HepG2 (cell line): ENCODE results near the gene NPHS1. TPM values are rescaled to one million over a fixed set of nuclear protein-coding genes. Genes with fewer than 3 reads are reported as not detected.

Experiments
- ATAC-seq: fragments of 200-7000 bp; cut with Tn5 transposase; 3 replicates; pipeline ENCODE4 v1.9.1; 2020; ENCODE audit warnings: mild to moderate bottlenecking, moderate library complexity
- BruUV-seq: library from RNA; stranded (reverse); fragments of 400-500 nt; replicated peaks from 2 replicates; lab custom pipeline; 2021; lab: Mats Ljungman, UMichigan
- CTCF ChIA-PET: fragments of 300-600 bp; formaldehyde crosslinking; extraction: SDS; loops from one replicate; lab custom pipeline; 2021; ENCODE audit warnings: low total read pairs, inconsistent platforms, low intra/inter-chr PET ratio; lab: Yijun Ruan, JAX
- POLR2A ChIA-PET: fragments of 350-600 bp; sonication (Branson Sonifier 250); formaldehyde crosslinking; loops from one replicate; lab custom pipeline; 2020; ENCODE audit warnings: antibody characterized with exemption, inconsistent platforms; lab: Yijun Ruan, JAX
- DNase-seq: peaks from one replicate; pipeline ENCODE4 v3.0.0-alpha.2; 2015; ENCODE audit warnings: low spot score
- FAIRE-seq: peaks from 3 replicates; lab custom pipeline; 2011; peaks lifted over from hg19 to GRCh38; lab: Jason Lieb, UNC
- H2AFZ ChIP-seq: one replicate; pipeline ENCODE4 v1.6.1; 2011; ENCODE audit warnings: low read length, inconsistent platforms
- H3K27ac ChIP-seq: fragments of 300-600 bp; 3 replicates; pipeline ENCODE4 v1.8.0; 2011; ENCODE audit warnings: mixed run types, mild to moderate bottlenecking, mixed read lengths, low read length, inconsistent platforms; ENCODE audit not compliant: insufficient read depth; ENCODE audit errors: extremely low read length
- H3K27me3 ChIP-seq, 2 experiments: fragments of 200-600 bp in 1 of 2; 2 replicates in 1 of 2; 3 replicates in 1 of 2; pipeline versions ENCODE4 v1.6.0 to v1.8.0; 2011; ENCODE audit warnings: low read length in 2 of 2, mild to moderate bottlenecking in 2 of 2, moderate library complexity in 2 of 2, inconsistent platforms in 1 of 2; ENCODE audit not compliant: insufficient read depth in 2 of 2, control insufficient read depth in 1 of 2
- H3K36me3 ChIP-seq, 2 experiments: fragments of 200-600 bp in 1 of 2; replicated peaks in 1 of 2; 2 replicates in 1 of 2; 3 replicates in 1 of 2; pipeline versions ENCODE4 v1.5.1 to v1.8.0; 2011; ENCODE audit warnings: low read length in 2 of 2, inconsistent platforms in 1 of 2; ENCODE audit not compliant: insufficient read depth in 2 of 2, control insufficient read depth in 1 of 2
- H3K4me1 ChIP-seq: 2 replicates; pipeline ENCODE4 v1.5.1; 2012; ENCODE audit warnings: low read length, inconsistent platforms; ENCODE audit not compliant: insufficient read depth
- H3K4me2 ChIP-seq: 2 replicates; pipeline ENCODE4 v1.6.0; 2011; ENCODE audit warnings: low read depth, low read length, inconsistent platforms
- H3K4me3 ChIP-seq, 3 experiments: fragments of 200-600 bp in 1 of 3; sonication (generic), shearing (Covaris generic) in 1 of 3; replicated peaks in 1 of 3; 2 replicates each; pipeline ENCODE4 v1.5.1; 2011 to 2016; ENCODE audit warnings: low read length in 3 of 3, inconsistent platforms in 2 of 3, low read depth in 2 of 3, mild to moderate bottlenecking in 2 of 3, control low read depth in 1 of 3, mixed read lengths in 1 of 3; ENCODE audit not compliant: insufficient read depth in 1 of 3
- H3K79me2 ChIP-seq: one replicate; pipeline ENCODE4 v1.6.1; 2011; ENCODE audit warnings: low read length, inconsistent platforms; ENCODE audit not compliant: insufficient read depth
- H3K9ac ChIP-seq: 2 replicates; pipeline ENCODE4 v1.6.0; 2011; ENCODE audit warnings: mild to moderate bottlenecking, low read depth, low read length, inconsistent platforms; ENCODE audit not compliant: insufficient read depth
- H3K9me3 ChIP-seq: 2 replicates; pipeline ENCODE4 v1.5.1; 2012; ENCODE audit warnings: mild to moderate bottlenecking, low read length
- H4K20me1 ChIP-seq: 2 replicates; pipeline ENCODE4 v1.6.0; 2011; ENCODE audit warnings: inconsistent platforms, mild to moderate bottlenecking, low read length, moderate library complexity; ENCODE audit not compliant: insufficient read depth
- DNMT1 ChIP-seq: sonication (generic); formaldehyde crosslinking; IDR thresholded peaks from 2 replicates; pipeline ENCODE4 v1.5.1; 2020; ENCODE audit warnings: mild to moderate bottlenecking, missing genetic modification reagents
- ERF ChIP-seq: IDR thresholded peaks from 2 replicates; pipeline ENCODE4 v1.6.1; 2018; ENCODE audit warnings: missing biosample characterization, missing genetic modification reagents
- FIP1L1 ChIP-seq: fragments of 200-400 bp; formaldehyde crosslinking; IDR thresholded peaks from 2 replicates; pipeline ENCODE4 v1.6.1; 2018; ENCODE audit warnings: low read depth, mild to moderate bottlenecking, low read length, moderate library complexity, borderline replicate concordance; ENCODE audit not compliant: insufficient read depth
- FOSL2 ChIP-seq: sonication (generic); formaldehyde crosslinking; IDR thresholded peaks from 2 replicates; pipeline ENCODE4 v1.4.0; 2020; ENCODE audit warnings: missing genetic modification reagents
- GLI4 ChIP-seq: sonication (generic); formaldehyde crosslinking; IDR thresholded peaks from 2 replicates; pipeline ENCODE4 v1.5.1; 2020; ENCODE audit warnings: missing genetic modification reagents, mild to moderate bottlenecking, moderate library complexity, borderline replicate concordance
- KDM5B ChIP-seq: sonication (generic); formaldehyde crosslinking; IDR thresholded peaks from 2 replicates; pipeline ENCODE4 v1.4.0; 2020; ENCODE audit warnings: missing genetic modification reagents, mild to moderate bottlenecking, borderline replicate concordance
- ONECUT2 ChIP-seq: sonication (generic); formaldehyde crosslinking; IDR thresholded peaks from 2 replicates; pipeline ENCODE4 v1.4.0; 2020; ENCODE audit warnings: missing genetic modification reagents
- RELA ChIP-seq: sonication (generic); formaldehyde crosslinking; IDR thresholded peaks from 2 replicates; pipeline ENCODE4 v1.4.0; 2020; ENCODE audit warnings: missing genetic modification reagents
- RFXAP ChIP-seq: sonication (generic); formaldehyde crosslinking; IDR thresholded peaks from 2 replicates; pipeline ENCODE4 v1.4.0; 2020; ENCODE audit warnings: missing genetic modification reagents, borderline replicate concordance
- SMC3 ChIP-seq: IDR thresholded peaks from 2 replicates; pipeline ENCODE4 v1.6.1; 2011; ENCODE audit warnings: low read length, improper control_type of control experiment
- YEATS2 ChIP-seq: sonication (generic); formaldehyde crosslinking; IDR thresholded peaks from 2 replicates; pipeline ENCODE4 v1.4.0; 2020; ENCODE audit warnings: missing genetic modification reagents, borderline replicate concordance
- ZNF20 ChIP-seq: sonication (generic); formaldehyde crosslinking; IDR thresholded peaks from 2 replicates; pipeline ENCODE4 v1.4.0; 2020; ENCODE audit warnings: mild to moderate bottlenecking, moderate library complexity, missing genetic modification reagents
- ZNF564 ChIP-seq: sonication (generic); formaldehyde crosslinking; IDR thresholded peaks from 2 replicates; pipeline ENCODE4 v1.8.1; 2023; ENCODE audit warnings: mild to moderate bottlenecking, missing genetic modification reagents
- ZNF570 ChIP-seq: sonication (generic); formaldehyde crosslinking; IDR thresholded peaks from 2 replicates; pipeline ENCODE4 v1.4.0; 2020; ENCODE audit warnings: mild to moderate bottlenecking, missing genetic modification reagents, borderline replicate concordance
- ZNF678 ChIP-seq: sonication (generic); formaldehyde crosslinking; IDR thresholded peaks from 2 replicates; pipeline ENCODE4 v1.4.0; 2020; ENCODE audit warnings: mild to moderate bottlenecking, missing genetic modification reagents
- ZNF703 ChIP-seq: sonication (generic); formaldehyde crosslinking; IDR thresholded peaks from 2 replicates; pipeline ENCODE4 v1.5.1; 2020; ENCODE audit warnings: missing genetic modification reagents, mild to moderate bottlenecking, moderate library complexity, borderline replicate concordance
- ZNF780A ChIP-seq: sonication (generic); formaldehyde crosslinking; IDR thresholded peaks from 2 replicates; pipeline ENCODE4 v1.8.0; 2022; ENCODE audit warnings: mild to moderate bottlenecking, missing genetic modification reagents, moderate library complexity
- WGBS: methylation state at CpG from one replicate; pipeline ENCODE4 v1.1.6; 2017; ENCODE audit warnings: low lambda C conversion rate; 5-methylcytosine and 5-hydroxymethylcytosine counted together
- in situ Hi-C: cut with HindIII; loops from 2 replicates; pipeline ENCODE4 v1.10.0; 2017; ENCODE audit warnings: low pct_unique_long_range_greater_than_20kb; ENCODE audit not compliant: extremely low pct_ligation_motif_present
- intact Hi-C: fragments of 100-400 bp; cut with micrococcal nuclease; formaldehyde crosslinking; loops from one replicate; pipeline ENCODE4 v1.10.0; 2022; ENCODE audit not compliant: unreplicated experiment
- polyA plus RNA-seq, 8 experiments: library from polyadenylated mRNA; depleted of rRNA in 3 of 8; stranded (reverse) in 7 of 8; unstranded in 1 of 8; fragments of >200 nt; fragmentation: Illumina TruSeq in 4 of 8; extraction: Trizol in 4 of 8; gene quantifications; 2 replicates each; pipeline versions ENCODE4 v1.2.1 to v1.2.3, GENCODE V29; 2011 to 2016; ENCODE audit warnings: low read depth in 4 of 8, missing spikeins in 1 of 8, mixed read lengths in 1 of 8; ENCODE audit not compliant: insufficient read depth in 1 of 8
- total RNA-seq, 5 experiments: library from RNA; depleted of rRNA; stranded (reverse); fragments of >200 nt; fragmentation: Illumina TruSeq; extraction: Trizol; gene quantifications; 2 replicates each; pipeline ENCODE4 v1.2.3, GENCODE V29; 2016; ENCODE audit warnings: low read depth in 1 of 5
- TF ChIP-seq, protein P1 (sequence below): sonication (generic); formaldehyde crosslinking; IDR thresholded peaks from 2 replicates; pipeline ENCODE4 v1.5.1; 2020; ENCODE audit warnings: mild to moderate bottlenecking, missing genetic modification reagents, borderline replicate concordance
- TF ChIP-seq, protein P2 (sequence below): sonication (generic); formaldehyde crosslinking; IDR thresholded peaks from 2 replicates; pipeline ENCODE4 v1.4.0; 2020; ENCODE audit warnings: missing genetic modification reagents
- TF ChIP-seq, protein P3 (sequence below): IDR thresholded peaks from 2 replicates; pipeline ENCODE4 v1.4.0; 2020; ENCODE audit warnings: mild to moderate bottlenecking, missing genetic modification reagents

The NPHS1 gene
- total and polyA plus RNA-seq, 2 of the 13 experiments (the other 11 are each of a cell fraction or from before 2014, with no cell fraction given): not detected

DNA sequence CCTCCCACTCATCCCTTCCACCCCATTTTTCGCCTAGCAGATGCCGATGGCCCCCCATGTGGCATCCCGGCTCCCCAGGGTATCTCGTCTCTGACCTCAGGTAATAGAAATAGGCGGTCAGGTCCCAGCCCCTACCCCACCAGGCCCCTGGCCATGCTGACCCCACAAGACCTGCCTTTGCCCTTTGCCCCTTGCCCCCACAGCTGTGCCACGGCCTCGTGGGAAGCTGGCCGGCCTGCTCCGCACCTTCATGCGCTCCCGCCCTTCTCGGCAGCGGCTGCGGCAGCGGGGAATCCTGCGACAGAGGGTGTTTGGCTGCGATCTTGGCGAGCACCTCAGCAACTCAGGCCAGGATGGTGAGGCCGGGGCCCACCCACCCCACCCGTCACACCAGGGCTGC lies 71.6 kb downstream of the NPHS1 start:
- H3K9ac ChIP-seq: no peak overlapping the region
- FAIRE-seq (no peak), DNase-seq (no peak), ATAC-seq (no peak)
- no peak overlapping the region for H2AFZ ChIP-seq
- H3K4me2 ChIP-seq: no peak overlapping the region
- no TSS peak for BruUV-seq
- TF ChIP-seq, protein P1, sequence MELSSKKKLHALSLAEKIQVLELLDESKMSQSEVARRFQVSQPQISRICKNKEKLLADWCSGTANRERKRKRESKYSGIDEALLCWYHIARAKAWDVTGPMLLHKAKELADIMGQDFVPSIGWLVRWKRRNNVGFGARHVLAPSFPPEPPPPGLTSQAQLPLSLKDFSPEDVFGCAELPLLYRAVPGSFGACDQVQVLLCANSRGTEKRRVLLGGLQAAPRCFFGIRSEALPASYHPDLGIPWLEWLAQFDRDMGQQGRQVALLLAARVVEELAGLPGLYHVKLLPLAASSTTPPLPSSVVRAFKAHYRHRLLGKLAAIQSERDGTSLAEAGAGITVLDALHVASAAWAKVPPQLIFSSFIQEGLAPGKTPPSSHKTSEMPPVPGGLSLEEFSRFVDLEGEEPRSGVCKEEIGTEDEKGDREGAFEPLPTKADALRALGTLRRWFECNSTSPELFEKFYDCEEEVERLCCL (CRISPR knock-in tag): no peak
- TF ChIP-seq SMC3: no peak
- TF ChIP-seq FOSL2: no peak
- no peak for TF ChIP-seq ZNF564 (CRISPR knock-in tag)
- TF ChIP-seq ZNF678 (CRISPR knock-in tag): no peak
- no peak for TF ChIP-seq FIP1L1
- TF ChIP-seq, protein P2, sequence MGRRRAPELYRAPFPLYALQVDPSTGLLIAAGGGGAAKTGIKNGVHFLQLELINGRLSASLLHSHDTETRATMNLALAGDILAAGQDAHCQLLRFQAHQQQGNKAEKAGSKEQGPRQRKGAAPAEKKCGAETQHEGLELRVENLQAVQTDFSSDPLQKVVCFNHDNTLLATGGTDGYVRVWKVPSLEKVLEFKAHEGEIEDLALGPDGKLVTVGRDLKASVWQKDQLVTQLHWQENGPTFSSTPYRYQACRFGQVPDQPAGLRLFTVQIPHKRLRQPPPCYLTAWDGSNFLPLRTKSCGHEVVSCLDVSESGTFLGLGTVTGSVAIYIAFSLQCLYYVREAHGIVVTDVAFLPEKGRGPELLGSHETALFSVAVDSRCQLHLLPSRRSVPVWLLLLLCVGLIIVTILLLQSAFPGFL (CRISPR knock-in tag): no peak
- no peak for TF ChIP-seq ZNF570 (CRISPR knock-in tag)
- no peak for TF ChIP-seq YEATS2
- no peak for TF ChIP-seq ZNF703
- no peak for TF ChIP-seq ZNF780A (CRISPR knock-in tag)
- TF ChIP-seq ONECUT2: no peak
- no peak for TF ChIP-seq ZNF20 (CRISPR knock-in tag)
- no peak for TF ChIP-seq RELA (CRISPR knock-in tag)
- TF ChIP-seq ERF (CRISPR knock-in tag): no peak
- no peak for TF ChIP-seq KDM5B (CRISPR knock-in tag)
- TF ChIP-seq, protein P3, sequence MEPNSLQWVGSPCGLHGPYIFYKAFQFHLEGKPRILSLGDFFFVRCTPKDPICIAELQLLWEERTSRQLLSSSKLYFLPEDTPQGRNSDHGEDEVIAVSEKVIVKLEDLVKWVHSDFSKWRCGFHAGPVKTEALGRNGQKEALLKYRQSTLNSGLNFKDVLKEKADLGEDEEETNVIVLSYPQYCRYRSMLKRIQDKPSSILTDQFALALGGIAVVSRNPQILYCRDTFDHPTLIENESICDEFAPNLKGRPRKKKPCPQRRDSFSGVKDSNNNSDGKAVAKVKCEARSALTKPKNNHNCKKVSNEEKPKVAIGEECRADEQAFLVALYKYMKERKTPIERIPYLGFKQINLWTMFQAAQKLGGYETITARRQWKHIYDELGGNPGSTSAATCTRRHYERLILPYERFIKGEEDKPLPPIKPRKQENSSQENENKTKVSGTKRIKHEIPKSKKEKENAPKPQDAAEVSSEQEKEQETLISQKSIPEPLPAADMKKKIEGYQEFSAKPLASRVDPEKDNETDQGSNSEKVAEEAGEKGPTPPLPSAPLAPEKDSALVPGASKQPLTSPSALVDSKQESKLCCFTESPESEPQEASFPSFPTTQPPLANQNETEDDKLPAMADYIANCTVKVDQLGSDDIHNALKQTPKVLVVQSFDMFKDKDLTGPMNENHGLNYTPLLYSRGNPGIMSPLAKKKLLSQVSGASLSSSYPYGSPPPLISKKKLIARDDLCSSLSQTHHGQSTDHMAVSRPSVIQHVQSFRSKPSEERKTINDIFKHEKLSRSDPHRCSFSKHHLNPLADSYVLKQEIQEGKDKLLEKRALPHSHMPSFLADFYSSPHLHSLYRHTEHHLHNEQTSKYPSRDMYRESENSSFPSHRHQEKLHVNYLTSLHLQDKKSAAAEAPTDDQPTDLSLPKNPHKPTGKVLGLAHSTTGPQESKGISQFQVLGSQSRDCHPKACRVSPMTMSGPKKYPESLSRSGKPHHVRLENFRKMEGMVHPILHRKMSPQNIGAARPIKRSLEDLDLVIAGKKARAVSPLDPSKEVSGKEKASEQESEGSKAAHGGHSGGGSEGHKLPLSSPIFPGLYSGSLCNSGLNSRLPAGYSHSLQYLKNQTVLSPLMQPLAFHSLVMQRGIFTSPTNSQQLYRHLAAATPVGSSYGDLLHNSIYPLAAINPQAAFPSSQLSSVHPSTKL (CRISPR knock-in tag): no peak
- no peak for TF ChIP-seq DNMT1 (CRISPR knock-in tag)
- no peak for TF ChIP-seq RFXAP
- TF ChIP-seq GLI4 (CRISPR knock-in tag): no peak
- H3K79me2 ChIP-seq: no peaks in the 10 kb centered on the region
- CTCF ChIA-PET: no interaction called here
- POLR2A ChIA-PET: no interaction called here
- no peak overlapping the region for H3K27ac ChIP-seq
- H4K20me1 ChIP-seq: no peaks in the 10 kb centered on the region
- no peaks in the 10 kb centered on the region for H3K9me3 ChIP-seq
- peaks cover 41% of the 10 kb centered on the region for H3K4me1 ChIP-seq
- WGBS: 98% methylated on average over 11 of the region's 20 CpGs
- peaks cover 0 to 2% of the 10 kb centered on the region in 2 experiments; a peak in 2 of 5 replicates for H3K36me3 ChIP-seq
- intact Hi-C loops: no loop called here
- H3K4me3 ChIP-seq: no peak overlapping the region
- in situ Hi-C loops: no loop called here
- H3K27me3 ChIP-seq: no peaks in the 10 kb centered on the region
